Measurements from ENCODE around the gene DOC2B. TPM values are rescaled to one million over a fixed set of nuclear protein-coding genes. Genes with fewer than 3 reads are reported as not detected.
A peak's percentile ranks its signal among the peaks of the same experiment; 100 is the strongest.
"Not testable (repeated sequence)": the region's sequence is repeated elsewhere in the genome, so short reads cannot be mapped to it uniquely, and the experiment has no call there.

The DOC2B gene
- polyA plus RNA-seq, 1 donor from 2014 or later = not detected

- no peaks in the 10 kb centered on the region for H3K27me3 Mint-ChIP-seq
- no peak overlapping the region for H3K4me3 Mint-ChIP-seq
- peaks cover 2% of the 10 kb centered on the region for H3K36me3 Mint-ChIP-seq
- no peak overlapping the region for H3K27ac Mint-ChIP-seq
- H3K4me1 Mint-ChIP-seq = peaks cover 0 to 6% (median 4%) of the 10 kb centered on the region in 3 donors
- H3K9me3 Mint-ChIP-seq = no peaks in the 10 kb centered on the region
These were observed 37.1 kb upstream of the DOC2B start for GRCh38 chr17:218432-219110.

GRCh38 chr17:216625-217024, 35.2 kb upstream of the DOC2B start:
- H3K4me3 Mint-ChIP-seq = peak overlapping the region in 3 of 4 donors; percentile 36 to 44 (median 43)

GRCh38 chr17:215563-216478, 34.4 kb upstream of the DOC2B start:
- not testable (repeated sequence) for H3K9me3 Mint-ChIP-seq, H3K27me3 Mint-ChIP-seq, H3K36me3 Mint-ChIP-seq, H3K4me1 Mint-ChIP-seq
- Mint-ChIP-seq H3K4me3 (peak overlapping the region in 3 of 4 donors; percentile 43 to 86 (median 78)), H3K27ac (peak overlapping the region in 1 of 3 donors; percentile 59)

More at GRCh38 chr17:216625-217024, 35.2 kb upstream of the DOC2B start:
- Mint-ChIP-seq H3K4me1 (peaks cover 0 to 6% (median 4%) of the 10 kb centered on the region in 3 donors), H3K27ac (no peak overlapping the region), H3K36me3 (no peaks in the 10 kb centered on the region), H3K27me3 (no peaks in the 10 kb centered on the region), H3K9me3 (no peaks in the 10 kb centered on the region)

- H3K27me3 Mint-ChIP-seq = peaks cover 2% of the 10 kb centered on the region
- peaks cover 0 to 6% (median 4%) of the 10 kb centered on the region in 3 donors for H3K4me1 Mint-ChIP-seq
- H3K4me3 Mint-ChIP-seq = peak overlapping the region in 2 of 4 donors; percentile 78 to 86
- no peaks in the 10 kb centered on the region for H3K36me3 Mint-ChIP-seq
- H3K27ac Mint-ChIP-seq = no peak overlapping the region
- peaks cover 0 to 4% (median 0%) of the 10 kb centered on the region in 3 donors for H3K9me3 Mint-ChIP-seq
These were observed 33.5 kb upstream of the DOC2B start for GRCh38 chr17:214881-215331.

GRCh38 chr17:213286-214105, 32.0 kb upstream of the DOC2B start:
- Mint-ChIP-seq H3K27me3 (peaks cover 2% of the 10 kb centered on the region), H3K9me3 (peaks cover 0 to 7% (median 6%) of the 10 kb centered on the region in 3 donors), H3K36me3 (peaks cover 3% of the 10 kb centered on the region), H3K4me3 (no peak overlapping the region), H3K4me1 (peaks cover 0 to 6% (median 4%) of the 10 kb centered on the region in 3 donors), H3K27ac (no peak overlapping the region)

GRCh38 chr17:210402-210801, 29.0 kb upstream of the DOC2B start:
- Mint-ChIP-seq H3K9me3 (peaks cover 0 to 10% (median 7%) of the 10 kb centered on the region in 3 donors), H3K27ac (no peak overlapping the region), H3K4me3 (no peak overlapping the region), H3K27me3 (peaks cover 2% of the 10 kb centered on the region), H3K4me1 (peaks cover 0 to 4% (median 3%) of the 10 kb centered on the region in 3 donors), H3K36me3 (peaks cover 3% of the 10 kb centered on the region)

GRCh38 chr17:208429-208828, 27.0 kb upstream of the DOC2B start:
- H3K9me3 Mint-ChIP-seq = peaks cover 0 to 10% (median 7%) of the 10 kb centered on the region in 3 donors
- H3K4me1 Mint-ChIP-seq = no peaks in the 10 kb centered on the region
- peaks cover 3% of the 10 kb centered on the region for H3K36me3 Mint-ChIP-seq
- H3K27ac Mint-ChIP-seq = no peak overlapping the region
- H3K27me3 Mint-ChIP-seq = peaks cover 2% of the 10 kb centered on the region
- no peak overlapping the region for H3K4me3 Mint-ChIP-seq

GRCh38 chr17:207775-208174, 26.3 kb upstream of the DOC2B start:
- H3K4me3 Mint-ChIP-seq = no peak overlapping the region
- H3K27me3 Mint-ChIP-seq = peaks cover 2% of the 10 kb centered on the region

GRCh38 chr17:206941-207560, 25.6 kb upstream of the DOC2B start:
- no peaks in the 10 kb centered on the region for H3K4me1 Mint-ChIP-seq
- H3K9me3 Mint-ChIP-seq = peaks cover 0 to 10% (median 9%) of the 10 kb centered on the region in 3 donors
- no peak overlapping the region for H3K4me3 Mint-ChIP-seq
- no peak overlapping the region for H3K27ac Mint-ChIP-seq
- peaks cover 3% of the 10 kb centered on the region for H3K36me3 Mint-ChIP-seq
- peaks cover 4% of the 10 kb centered on the region for H3K27me3 Mint-ChIP-seq

More at GRCh38 chr17:207775-208174, 26.3 kb upstream of the DOC2B start:
- Mint-ChIP-seq H3K4me1 (no peaks in the 10 kb centered on the region), H3K36me3 (peaks cover 3% of the 10 kb centered on the region), H3K9me3 (peaks cover 0 to 10% (median 7%) of the 10 kb centered on the region in 3 donors), H3K27ac (no peak overlapping the region)

GRCh38 chr17:206484-206883, 25.0 kb upstream of the DOC2B start:
- H3K36me3 Mint-ChIP-seq, H3K27me3 Mint-ChIP-seq, H3K4me1 Mint-ChIP-seq, H3K4me3 Mint-ChIP-seq, H3K27ac Mint-ChIP-seq: not testable (repeated sequence)
- H3K9me3 Mint-ChIP-seq = peaks cover 0 to 10% (median 9%) of the 10 kb centered on the region in 3 donors

GRCh38 chr17:205817-206216, 24.4 kb upstream of the DOC2B start:
- Mint-ChIP-seq H3K27me3 (peaks cover 4% of the 10 kb centered on the region), H3K9me3 (peaks cover 0 to 10% (median 9%) of the 10 kb centered on the region in 3 donors), H3K4me1 (no peaks in the 10 kb centered on the region), H3K27ac (no peak overlapping the region), H3K4me3 (no peak overlapping the region), H3K36me3 (peaks cover 3% of the 10 kb centered on the region)

GRCh38 chr17:205148-205669, 23.8 kb upstream of the DOC2B start:
- Mint-ChIP-seq H3K4me1 (no peaks in the 10 kb centered on the region), H3K9me3 (peaks cover 0 to 10% (median 5%) of the 10 kb centered on the region in 3 donors), H3K27me3 (peaks cover 2% of the 10 kb centered on the region)

GRCh38 chr17:204427-205147, 23.1 kb upstream of the DOC2B start:
- Mint-ChIP-seq H3K27ac (no peak overlapping the region), H3K36me3 (peaks cover 3% of the 10 kb centered on the region), H3K4me3 (no peak overlapping the region), H3K4me1 (no peaks in the 10 kb centered on the region), H3K27me3 (peaks cover 5% of the 10 kb centered on the region), H3K9me3 (peaks cover 0 to 10% (median 5%) of the 10 kb centered on the region in 3 donors)

More at GRCh38 chr17:205148-205669, 23.8 kb upstream of the DOC2B start:
- H3K27ac Mint-ChIP-seq = no peak overlapping the region
- H3K36me3 Mint-ChIP-seq = peaks cover 3% of the 10 kb centered on the region
- H3K4me3 Mint-ChIP-seq = no peak overlapping the region
